SK-N-SH treated with all-trans-retinoic acid at 6 μM for 48 hours (cell line): ENCODE data around the gene ACACB.

Experiments used
- ATAC-seq: fragments of 200-7000 bp; cut with Tn5 transposase; 3 replicates; pipeline ENCODE4 v1.9.1; 2020; ENCODE audit warnings: mild to moderate bottlenecking, moderate library complexity
- ARNTL ChIP-seq: fragments of 450-650 bp; formaldehyde crosslinking; IDR thresholded peaks from 2 replicates; pipeline ENCODE4 v1.5.0; 2020; ENCODE audit warnings: low read depth, mild to moderate bottlenecking, moderate library complexity, borderline replicate concordance
- BACH2 ChIP-seq: fragments of 250-450 bp; sonication (Bioruptor Pico); IDR thresholded peaks from 2 replicates; pipeline ENCODE4 v1.9.0; 2021; ENCODE audit warnings: mild to moderate bottlenecking, borderline replicate concordance
- CREB5 ChIP-seq: fragments of 250-450 bp; sonication (Bioruptor Pico); IDR thresholded peaks from 2 replicates; pipeline ENCODE4 v1.5.1; 2020; ENCODE audit warnings: low read depth, mild to moderate bottlenecking, moderate library complexity
- CSDC2 ChIP-seq: fragments of 250-450 bp; sonication (Bioruptor Pico); IDR thresholded peaks from 2 replicates; pipeline ENCODE4 v1.5.0; 2020; ENCODE audit warnings: mild to moderate bottlenecking, moderate library complexity
- CSRNP3 ChIP-seq: fragments of 250-450 bp; sonication (Bioruptor Pico); IDR thresholded peaks from 2 replicates; pipeline ENCODE4 v1.5.1; 2021; ENCODE audit warnings: mild to moderate bottlenecking, moderate library complexity
- ESRRG ChIP-seq: fragments of 250-450 bp; sonication (Bioruptor Pico); IDR thresholded peaks from 2 replicates; pipeline ENCODE4 v1.6.1; 2021; ENCODE audit warnings: mild to moderate bottlenecking
- GLIS3 ChIP-seq: fragments of 250-450 bp; sonication (Bioruptor Pico); IDR thresholded peaks from 2 replicates; pipeline ENCODE4 v1.5.0; 2020; ENCODE audit warnings: mild to moderate bottlenecking, moderate library complexity
- ISL1 ChIP-seq: fragments of 250-450 bp; sonication (Bioruptor Pico); IDR thresholded peaks from 2 replicates; pipeline ENCODE4 v2.1.2; 2022; ENCODE audit warnings: mild to moderate bottlenecking, moderate library complexity
- OSR1 ChIP-seq: fragments of 250-450 bp; sonication (Bioruptor Pico); IDR thresholded peaks from 2 replicates; pipeline ENCODE4 v1.8.0; 2022; ENCODE audit warnings: moderate library complexity, mild to moderate bottlenecking, inconsistent platforms
- PATZ1 ChIP-seq: fragments of 250-450 bp; sonication (Bioruptor Pico); IDR thresholded peaks from 2 replicates; pipeline ENCODE4 v1.8.0; 2020; ENCODE audit warnings: mild to moderate bottlenecking, moderate library complexity, borderline replicate concordance
- POU6F1 ChIP-seq: fragments of 250-450 bp; sonication (Bioruptor Pico); IDR thresholded peaks from 2 replicates; pipeline ENCODE4 v1.8.0; 2021; ENCODE audit warnings: low read depth, mild to moderate bottlenecking, moderate library complexity, borderline replicate concordance
- PPARA ChIP-seq: fragments of 250-450 bp; sonication (Bioruptor Pico); IDR thresholded peaks from 2 replicates; pipeline ENCODE4 v1.5.0; 2020; ENCODE audit warnings: mild to moderate bottlenecking, borderline replicate concordance
- SNAI2 ChIP-seq: fragments of 250-450 bp; sonication (Bioruptor Pico); IDR thresholded peaks from 2 replicates; pipeline ENCODE4 v1.5.0; 2020; ENCODE audit warnings: mild to moderate bottlenecking, moderate library complexity
- TCF4 ChIP-seq: fragments of 250-450 bp; sonication (Bioruptor Pico); IDR thresholded peaks from 2 replicates; pipeline ENCODE4 v1.8.0; 2021; ENCODE audit warnings: mild to moderate bottlenecking, moderate library complexity, borderline replicate concordance
- TOX ChIP-seq: fragments of 250-450 bp; sonication (Bioruptor Pico); IDR thresholded peaks from 2 replicates; pipeline ENCODE4 v1.8.0; 2021; ENCODE audit warnings: mild to moderate bottlenecking, moderate library complexity, borderline replicate concordance
- TSHZ2 ChIP-seq: fragments of 250-450 bp; sonication (Bioruptor Pico); IDR thresholded peaks from 2 replicates; pipeline ENCODE4 v1.5.0; 2020; ENCODE audit warnings: mild to moderate bottlenecking, moderate library complexity
- ZC3H10 ChIP-seq: fragments of 250-450 bp; sonication (Bioruptor Pico); IDR thresholded peaks from 2 replicates; pipeline ENCODE4 v1.5.1; 2021; ENCODE audit warnings: mild to moderate bottlenecking, moderate library complexity
- ZFP3 ChIP-seq: fragments of 250-450 bp; sonication (Bioruptor Pico); IDR thresholded peaks from 2 replicates; pipeline ENCODE4 v1.5.0; 2020; ENCODE audit warnings: mild to moderate bottlenecking, moderate library complexity
- ZFP30 ChIP-seq: fragments of 450-650 bp; formaldehyde crosslinking; IDR thresholded peaks from 2 replicates; pipeline ENCODE4 v1.5.0; 2022; ENCODE audit warnings: mild to moderate bottlenecking, moderate library complexity
- ZNF565 ChIP-seq: fragments of 450-650 bp; formaldehyde crosslinking; conservative IDR thresholded peaks from 2 replicates; pipeline ENCODE4 v1.5.0; 2020; ENCODE audit warnings: low read depth, mild to moderate bottlenecking, moderate library complexity
- ZNF70 ChIP-seq: fragments of 450-650 bp; formaldehyde crosslinking; IDR thresholded peaks from 2 replicates; pipeline ENCODE4 v1.5.0; 2020; ENCODE audit warnings: mild to moderate bottlenecking, moderate library complexity
- ZNF8 ChIP-seq: fragments of 450-650 bp; formaldehyde crosslinking; IDR thresholded peaks from 2 replicates; pipeline ENCODE4 v1.5.0; 2020; ENCODE audit warnings: mild to moderate bottlenecking, moderate library complexity

Gene ACACB

GRCh38 chr12:109212460-109213115 lies 96.2 kb downstream of the ACACB start:
- ATAC-seq = no peak
- TF ChIP-seq GLIS3 (CRISPR knock-in tag) (no peak), ZNF565 (CRISPR knock-in tag) (no peak), ZNF70 (no peak), POU6F1 (CRISPR knock-in tag) (no peak), CSDC2 (CRISPR knock-in tag) (no peak), ESRRG (CRISPR knock-in tag) (no peak), ZFP3 (CRISPR knock-in tag) (no peak), OSR1 (CRISPR knock-in tag) (no peak), ARNTL (CRISPR knock-in tag) (no peak), SNAI2 (CRISPR knock-in tag) (no peak), CSRNP3 (CRISPR knock-in tag) (no peak), TOX (no peak), PPARA (CRISPR knock-in tag) (no peak), TSHZ2 (CRISPR knock-in tag) (no peak), BACH2 (CRISPR knock-in tag) (no peak), PATZ1 (CRISPR knock-in tag) (no peak)

- ATAC-seq = no peak
- TF ChIP-seq SNAI2 (CRISPR knock-in tag) = no peak
- no peak for TF ChIP-seq ZNF8 (CRISPR knock-in tag)
These were observed 97.7 kb downstream of the ACACB start for GRCh38 chr12:109214131-109214530.

- no peak for ATAC-seq
- TF ChIP-seq ARNTL (CRISPR knock-in tag) = no peak
- no peak for TF ChIP-seq ESRRG (CRISPR knock-in tag)
- no peak for TF ChIP-seq TCF4 (CRISPR knock-in tag)
- no peak for TF ChIP-seq GLIS3 (CRISPR knock-in tag)
- TF ChIP-seq PATZ1 (CRISPR knock-in tag) = no peak
- no peak for TF ChIP-seq CSRNP3 (CRISPR knock-in tag)
- no peak for TF ChIP-seq POU6F1 (CRISPR knock-in tag)
- no peak for TF ChIP-seq SNAI2 (CRISPR knock-in tag)
- no peak for TF ChIP-seq ZNF8 (CRISPR knock-in tag)
- no peak for TF ChIP-seq CREB5 (CRISPR knock-in tag)
- no peak for TF ChIP-seq ZFP30 (CRISPR knock-in tag)
- no peak for TF ChIP-seq ISL1
- TF ChIP-seq ZFP3 (CRISPR knock-in tag) = no peak
- no peak for TF ChIP-seq ZC3H10 (CRISPR knock-in tag)
These were observed 102.6 kb downstream of the ACACB start for GRCh38 chr12:109218996-109219395.
